ENCODE results near the gene RPE65. TPM values are rescaled to one million over a fixed set of nuclear protein-coding genes. Genes with fewer than 3 reads are reported as not detected.

The RPE65 gene
- total and polyA plus RNA-seq, 7 donors: not detected

GRCh38 chr1:68473060-68473459, 23.3 kb upstream of the RPE65 start:
- Histone ChIP-seq H3K4me1 (no peaks in the 10 kb centered on the region), H3K27ac (no peak overlapping the region), H3K4me3 (no peak overlapping the region), H3K36me3 (ENCODE audit: insufficient read depth in 1 of 2, low read depth in 1 of 2) (no peaks in the 10 kb centered on the region), H3K27me3 (ENCODE audit: insufficient read depth in 3 of 3, low read length in 2 of 3) (no peaks in the 10 kb centered on the region), H3K9me3 (no peaks in the 10 kb centered on the region)
- ATAC-seq: no peak
- DNase-seq: no peak
- no peak for TF ChIP-seq CTCF (IDR thresholded peaks at IDR 0.05)
- intact Hi-C loops (cut with DNase I): loop anchor here in 1 of 2 donors (5.0 kb wide), 1 partner anchor 1264 kb away; no protein-coding TSS in a partner anchor

- DNase-seq: no peak
- H3K9me3 ChIP-seq: no peaks in the 10 kb centered on the region
- H3K27ac ChIP-seq: no peak overlapping the region
- no peak for ATAC-seq
- H3K4me3 ChIP-seq: no peak overlapping the region
- H3K4me1 ChIP-seq: no peaks in the 10 kb centered on the region
- no peaks in the 10 kb centered on the region for H3K36me3 ChIP-seq (ENCODE audit: insufficient read depth in 1 of 2, low read depth in 1 of 2)
- WGBS, 3 donors: 73 to 75% (median 74%) methylated on average over 2 of the region's 2 CpGs
- intact Hi-C loops (cut with DNase I): loop anchor here in 1 of 2 donors (5.0 kb wide), 1 partner anchor 1267 kb away; no protein-coding TSS in a partner anchor
- H3K27me3 ChIP-seq (ENCODE audit: insufficient read depth in 3 of 3, low read length in 2 of 3): no peaks in the 10 kb centered on the region
- TF ChIP-seq CTCF (IDR thresholded peaks at IDR 0.05): peak; percentile 58
Measured at GRCh38 chr1:68470388-68470970, 20.7 kb upstream of the RPE65 start.

DNA sequence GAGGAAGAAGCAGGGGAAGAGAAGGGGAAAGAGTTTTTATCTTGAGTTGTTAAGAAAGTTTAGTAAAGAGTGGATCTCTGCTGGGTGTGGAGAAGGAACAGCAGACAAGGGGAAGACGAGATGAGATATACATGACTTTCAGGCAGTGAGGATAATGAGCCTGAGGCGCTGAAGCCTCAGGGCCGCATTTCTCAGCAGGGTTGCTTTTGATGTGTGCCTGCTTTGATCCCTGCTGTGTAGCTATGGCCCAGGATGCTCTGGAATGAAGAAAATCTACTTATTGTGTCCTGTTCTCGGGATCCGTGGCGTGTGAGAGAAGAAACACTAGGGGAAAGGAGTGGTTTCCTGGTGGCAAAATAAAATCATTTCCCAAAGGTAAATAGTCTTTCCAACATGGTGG, 15.1 kb upstream of the RPE65 start:
- Histone ChIP-seq H3K27ac (no peak overlapping the region), H3K4me1 (no peaks in the 10 kb centered on the region), H3K9me3 (peaks cover 6% of the 10 kb centered on the region), H3K27me3 (ENCODE audit: insufficient read depth in 3 of 3, low read length in 2 of 3) (no peaks in the 10 kb centered on the region), H3K36me3 (ENCODE audit: insufficient read depth in 1 of 2, low read depth in 1 of 2) (no peaks in the 10 kb centered on the region), H3K4me3 (no peak overlapping the region)
- DNase-seq (no peak), ATAC-seq (no peak)
- intact Hi-C loops (cut with DNase I): no loop called here
- WGBS, 3 donors: 46 to 51% (median 50%) methylated on average over 6 of the region's 6 CpGs
- no peak for TF ChIP-seq CTCF (IDR thresholded peaks at IDR 0.05)

DNA sequence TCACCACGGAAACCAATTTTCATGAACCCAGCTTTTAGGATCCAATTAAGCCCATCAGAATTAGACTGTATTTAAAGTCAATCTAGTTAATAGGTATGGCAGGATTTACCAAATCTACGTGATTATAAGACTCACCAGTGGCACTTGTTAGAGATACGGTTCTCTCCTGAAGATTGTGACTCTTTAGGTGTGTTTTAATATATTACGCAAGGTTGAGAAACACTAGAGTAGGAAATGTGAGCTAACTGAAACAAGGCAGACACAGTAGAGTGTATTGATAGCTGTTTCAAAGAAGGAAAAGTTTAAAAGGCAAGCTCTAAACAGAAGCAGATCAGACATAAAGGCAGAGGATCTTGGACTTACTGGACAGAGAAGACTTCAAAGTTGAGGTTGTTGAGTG, 11.2 kb upstream of the RPE65 start:
- Histone ChIP-seq H3K9me3 (peaks cover 6% of the 10 kb centered on the region), H3K27me3 (ENCODE audit: insufficient read depth in 3 of 3, low read length in 2 of 3) (no peaks in the 10 kb centered on the region), H3K27ac (no peak overlapping the region), H3K4me3 (no peak overlapping the region), H3K36me3 (ENCODE audit: insufficient read depth in 1 of 2, low read depth in 1 of 2) (no peaks in the 10 kb centered on the region), H3K4me1 (no peaks in the 10 kb centered on the region)
- TF ChIP-seq CTCF (IDR thresholded peaks at IDR 0.05): no peak
- ATAC-seq (no peak), DNase-seq (no peak)
- 73 to 84% (median 79%) methylated on average over 4 of the region's 4 CpGs for WGBS, 3 donors
- intact Hi-C loops (cut with DNase I): no loop called here

DNA sequence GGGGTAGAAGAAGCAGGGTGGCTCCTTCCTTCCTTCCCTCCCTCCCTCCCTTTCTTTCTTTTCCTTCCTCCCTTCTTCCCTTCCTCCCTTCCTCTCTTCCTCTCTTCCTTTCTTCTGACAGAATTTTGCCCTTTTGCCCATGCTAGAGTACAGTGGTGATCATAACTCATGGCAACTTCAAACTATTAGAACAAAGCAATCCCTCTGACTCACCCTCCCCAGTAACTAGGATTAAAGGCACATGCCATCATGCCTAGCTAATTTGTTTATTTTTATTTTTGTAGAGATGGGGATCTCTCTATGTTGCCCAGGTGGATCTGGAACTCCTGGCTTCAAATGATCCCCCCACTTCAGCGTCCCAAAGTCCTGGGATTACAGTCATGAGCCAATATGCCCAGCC, 10.0 kb upstream of the RPE65 start:
- H3K27ac ChIP-seq: no peak overlapping the region
- ATAC-seq (no peak), DNase-seq (no peak)
- no peaks in the 10 kb centered on the region for H3K4me1 ChIP-seq
- no peaks in the 10 kb centered on the region for H3K36me3 ChIP-seq (ENCODE audit: insufficient read depth in 1 of 2, low read depth in 1 of 2)
- no peak for TF ChIP-seq CTCF (IDR thresholded peaks at IDR 0.05)
- H3K27me3 ChIP-seq (ENCODE audit: insufficient read depth in 3 of 3, low read length in 2 of 3): no peaks in the 10 kb centered on the region
- 63 to 95% (median 80%) methylated on average over 1 of the region's 1 CpG for WGBS, 3 donors
- no peak overlapping the region for H3K4me3 ChIP-seq
- H3K9me3 ChIP-seq: peaks cover 6% of the 10 kb centered on the region
- intact Hi-C loops (cut with DNase I): no loop called here

All from psoas muscle (tissue), 8 donors.